ENCODE measurements around the gene SLMAP.

DNA sequence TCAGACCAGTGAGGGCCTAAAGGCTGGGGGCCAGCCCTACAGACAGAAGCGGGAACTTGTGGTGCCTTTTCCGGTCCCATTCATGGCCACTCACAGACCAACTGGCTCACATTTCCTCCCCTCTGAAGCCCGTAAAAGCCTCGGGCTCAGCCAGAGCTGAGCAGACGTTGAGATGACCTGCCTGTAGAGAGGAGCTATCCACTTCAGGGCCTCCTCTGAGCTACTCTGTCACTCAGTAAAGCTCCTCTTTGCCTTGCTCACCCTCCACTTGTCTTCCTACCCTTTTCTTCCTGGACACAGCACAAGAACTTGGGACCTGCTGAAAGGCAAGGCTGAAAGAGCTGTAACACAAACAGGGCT lies 53.5 kb downstream of the SLMAP start:
- TF ChIP-seq EZH2 (IDR thresholded peaks at IDR 0.05), result no peak
- no peak for TF ChIP-seq POLR2AphosphoS5 (IDR thresholded peaks at IDR 0.05; ENCODE audit: borderline replicate concordance, low read depth, low read length)
